Left hindlimb (tissue), 1 donor: Measurements from ENCODE around the gene SLC22A31.

Experiments used
- DNase-seq: peaks from one replicate; pipeline ENCODE4 v3.0.0-alpha.2; 2018

Gene SLC22A31

DNA sequence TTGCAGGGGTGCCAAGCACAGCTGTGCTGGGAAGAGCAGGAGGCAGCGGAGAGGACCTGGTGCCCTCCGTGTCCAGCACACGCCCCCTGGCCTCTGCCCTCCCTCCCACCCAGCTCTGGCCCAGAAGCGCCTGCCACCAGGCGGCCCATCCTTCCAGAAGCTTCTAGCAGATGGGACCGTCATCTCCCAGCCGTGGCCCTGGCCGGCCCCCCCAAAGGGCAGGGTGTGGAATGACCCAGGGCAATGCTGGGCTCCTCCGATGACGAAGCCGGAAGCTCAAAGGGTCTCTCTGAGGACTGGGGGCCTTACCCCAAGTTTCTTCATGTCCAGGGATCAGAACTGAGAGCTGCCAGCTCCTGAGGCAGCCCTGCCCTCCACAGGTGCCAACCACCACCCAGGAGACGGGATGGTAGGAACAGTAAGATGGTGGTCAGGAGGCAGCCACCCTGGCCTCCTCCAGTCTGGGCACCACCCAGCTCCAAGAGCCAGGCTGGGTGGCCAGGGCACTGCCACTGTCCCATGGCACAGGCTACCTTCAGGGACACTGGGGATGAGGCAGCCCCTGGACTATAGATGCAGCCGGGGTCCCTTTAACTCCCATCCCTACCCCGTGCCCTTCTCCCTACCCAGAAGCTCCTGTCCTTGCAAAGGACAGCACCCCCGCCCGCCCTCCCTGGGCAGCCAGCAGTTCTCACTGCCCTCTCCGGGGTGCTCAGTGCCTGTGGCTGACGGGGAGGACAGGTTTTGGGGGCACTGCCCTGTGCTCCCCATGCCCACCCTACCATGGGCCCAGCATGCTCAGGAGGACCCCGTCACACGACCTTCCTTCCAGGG is 35.3 kb downstream of the SLC22A31 start:
- DNase-seq = no peak

DNA sequence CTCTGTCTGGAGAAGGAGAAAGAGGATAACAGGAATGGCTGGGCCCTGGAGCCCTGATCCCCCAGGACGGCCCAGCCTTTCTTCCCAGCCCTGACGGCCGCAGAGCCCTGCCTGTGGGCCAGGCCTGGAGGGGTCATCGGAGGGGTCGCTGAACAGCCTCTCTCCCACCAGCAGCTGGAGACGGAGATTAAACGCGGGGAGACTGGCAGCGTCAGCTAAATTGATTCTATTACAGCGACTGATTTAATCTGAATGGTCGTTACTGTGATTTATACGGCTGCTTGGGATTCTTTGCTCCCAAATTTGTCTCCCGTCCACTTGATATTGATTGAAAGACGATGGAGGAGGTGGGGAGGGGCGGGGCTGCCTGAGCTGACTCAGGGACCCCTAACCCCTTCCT is 35.9 kb downstream of the SLC22A31 start:
- no peak for DNase-seq

DNA sequence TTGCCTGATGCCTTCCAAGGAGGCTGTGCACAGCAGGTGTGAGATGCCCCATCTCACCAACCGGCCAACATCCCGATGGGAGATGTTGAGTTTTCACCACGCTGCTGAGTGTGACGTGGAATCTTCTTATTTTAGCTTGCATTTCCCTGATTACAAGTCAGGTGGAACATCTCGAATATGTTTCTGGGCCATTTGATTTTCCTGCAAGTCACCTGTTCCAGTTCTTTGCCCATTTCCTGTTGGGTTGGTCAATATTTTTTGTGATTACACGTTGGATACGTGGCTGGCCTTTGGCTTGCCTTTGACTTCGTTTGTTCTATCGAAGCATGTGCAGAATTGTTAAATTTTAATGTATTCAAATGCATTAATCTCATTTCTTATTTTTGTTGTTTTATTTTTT is 37.0 kb downstream of the SLC22A31 start:
- no peak for DNase-seq

DNA sequence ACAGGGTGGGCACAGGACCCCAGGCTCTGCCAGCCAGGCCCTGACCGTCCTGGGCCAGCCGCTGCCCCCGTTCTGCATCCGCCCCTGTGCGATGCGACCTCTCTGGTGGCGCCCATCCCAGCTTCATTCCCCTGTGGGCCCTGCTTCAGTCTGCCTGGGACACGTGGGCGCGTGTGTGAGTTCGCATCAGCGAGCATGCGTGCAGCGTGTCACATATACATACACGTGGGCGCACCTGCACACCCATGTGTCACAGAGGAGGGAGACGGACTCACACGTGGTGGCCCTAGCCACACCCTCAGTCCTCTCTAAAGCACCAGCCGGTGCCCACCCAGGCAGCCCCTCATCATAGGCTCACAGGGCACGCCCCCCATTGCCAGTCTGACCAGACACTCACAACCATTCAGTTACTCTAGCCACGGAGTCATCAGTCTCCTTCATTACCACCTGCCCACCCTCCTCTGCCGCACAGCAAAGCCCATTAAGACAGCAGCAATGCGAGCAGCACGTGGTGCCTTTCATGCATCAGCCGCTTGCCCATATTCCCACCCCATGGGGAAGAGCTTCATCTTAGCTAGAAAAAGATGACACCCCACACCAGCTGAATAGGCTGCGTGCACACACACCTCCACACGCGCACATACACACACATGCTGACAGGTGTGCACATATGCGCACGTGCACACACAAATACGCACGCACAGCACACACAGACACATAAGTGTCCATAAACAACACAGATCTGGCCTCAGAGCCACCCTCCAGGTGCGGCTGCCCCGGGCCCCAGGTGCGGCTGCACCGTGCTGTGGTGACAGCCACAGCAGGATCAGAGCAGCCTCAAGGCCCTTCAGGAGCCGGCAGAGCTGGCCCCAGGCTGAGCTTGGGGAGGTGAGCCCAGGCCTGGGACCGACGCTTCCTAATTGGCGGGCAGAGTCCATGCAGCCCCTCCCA is 38.3 kb downstream of the SLC22A31 start:
- no peak for DNase-seq

DNA sequence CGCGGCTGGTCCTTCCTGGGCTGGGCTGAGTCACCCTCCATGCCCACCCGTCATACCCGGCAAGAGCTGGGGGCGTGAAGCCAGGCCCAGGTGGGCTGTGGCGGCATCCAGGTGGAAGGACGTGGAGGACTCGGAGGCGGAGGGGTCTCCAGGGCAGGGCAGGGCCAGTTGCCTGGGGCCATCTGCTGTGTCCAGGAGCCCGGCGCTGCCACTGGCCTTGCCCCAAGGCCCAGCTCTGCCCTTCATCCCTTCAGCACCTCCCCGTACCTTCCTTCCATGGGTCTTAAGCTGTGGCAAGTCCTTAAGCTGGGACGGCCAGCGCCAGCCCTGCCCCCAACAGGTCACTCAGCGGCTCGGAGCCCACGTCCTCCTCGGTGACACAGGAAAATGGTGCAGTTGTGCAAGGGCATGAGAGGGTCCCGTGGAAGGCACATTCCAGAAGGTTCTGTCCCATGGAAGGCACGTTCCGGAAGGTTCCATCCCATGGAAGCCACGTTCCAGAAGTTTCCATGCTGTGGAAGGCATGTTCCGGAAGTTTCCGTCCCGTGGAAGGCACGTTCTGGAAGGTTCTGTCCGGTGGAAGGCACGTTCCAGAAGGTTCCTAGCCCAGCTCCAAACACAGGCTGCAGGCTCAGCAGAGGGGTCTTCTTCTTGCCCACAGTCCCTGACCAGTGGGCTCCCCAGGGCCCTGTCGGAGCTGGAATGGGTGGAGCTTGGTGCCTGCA is 39.2 kb downstream of the SLC22A31 start:
- no peak for DNase-seq

DNA sequence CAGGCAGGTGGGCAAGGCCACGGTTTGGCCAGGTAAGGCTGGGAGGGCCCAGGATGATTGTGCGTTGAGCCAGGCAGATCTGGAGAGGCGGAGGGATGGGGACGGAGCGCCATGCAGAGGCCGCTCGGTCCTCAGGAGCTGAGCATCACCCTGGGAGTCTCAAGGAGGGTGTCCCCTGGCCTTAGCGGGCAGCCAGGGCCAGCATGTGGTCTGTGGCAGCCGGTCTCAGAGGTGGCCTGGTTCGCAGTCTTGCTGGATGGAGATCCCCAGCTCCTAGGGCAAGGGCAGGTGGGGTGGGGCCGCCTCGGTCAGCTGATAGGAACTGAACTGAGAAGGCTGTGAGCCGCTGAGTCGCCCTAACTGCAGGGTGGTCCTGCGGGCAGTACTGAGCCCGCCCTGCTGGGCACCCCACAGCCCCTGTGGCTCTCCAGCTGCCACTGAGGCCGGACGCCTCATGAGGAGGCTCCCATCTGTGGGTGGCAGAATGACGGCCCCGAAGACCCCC is 40.4 kb downstream of the SLC22A31 start:
- no peak for DNase-seq

DNA sequence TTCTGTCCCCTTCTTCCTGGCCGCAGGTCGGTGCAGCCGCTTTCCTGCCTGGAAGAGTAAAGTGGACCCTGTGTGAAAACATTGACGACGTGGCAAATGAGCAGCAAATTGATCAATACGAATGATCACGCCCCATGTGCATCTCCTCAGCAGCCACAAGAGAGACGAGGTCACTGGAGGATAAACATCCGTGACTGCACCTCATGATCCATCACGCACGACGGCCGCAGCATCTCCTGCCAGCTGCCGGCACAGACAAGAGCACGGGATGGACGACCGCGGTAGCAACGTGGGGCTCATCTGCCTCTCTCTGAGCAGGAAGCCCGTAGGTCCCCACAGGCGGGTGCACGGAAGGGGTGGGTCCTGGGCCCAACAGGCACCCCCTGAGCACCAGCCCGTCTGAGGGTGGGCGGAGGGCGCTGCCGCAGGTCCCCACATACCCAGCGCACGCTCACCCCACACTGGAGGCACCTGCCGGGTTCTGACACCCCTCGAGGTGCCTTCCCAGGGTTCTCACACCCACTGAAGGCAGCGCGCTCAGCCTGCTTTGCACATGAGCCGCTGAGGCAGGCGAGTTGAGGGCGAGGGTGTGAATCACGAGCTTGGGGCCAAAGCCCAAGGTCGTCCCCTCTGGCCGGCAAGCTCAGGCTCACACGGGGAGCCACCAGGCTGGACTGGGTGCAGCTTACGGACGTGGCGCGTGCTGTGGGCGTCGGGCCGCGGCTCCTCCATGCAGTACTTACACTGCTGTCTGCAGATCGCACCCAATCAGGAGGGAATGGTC is 41.1 kb downstream of the SLC22A31 start:
- no peak for DNase-seq

DNA sequence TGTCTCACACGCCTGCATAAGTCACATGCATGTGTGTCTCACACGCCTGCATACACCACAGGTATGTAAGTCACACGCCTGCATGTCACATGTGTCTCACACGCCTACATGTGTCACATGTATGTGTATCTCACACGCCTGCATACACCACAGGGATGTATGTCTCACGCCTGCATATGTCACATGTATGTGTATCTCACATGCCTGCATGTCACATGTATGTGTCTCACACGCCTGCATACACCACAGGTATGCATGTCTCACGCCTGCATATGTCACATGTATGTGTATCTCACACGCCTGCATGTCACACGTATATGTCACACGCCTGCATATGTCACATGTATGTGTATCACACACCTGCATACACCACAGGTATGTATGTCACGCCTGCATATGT is 42.6 kb downstream of the SLC22A31 start:
- DNase-seq = no peak

DNA sequence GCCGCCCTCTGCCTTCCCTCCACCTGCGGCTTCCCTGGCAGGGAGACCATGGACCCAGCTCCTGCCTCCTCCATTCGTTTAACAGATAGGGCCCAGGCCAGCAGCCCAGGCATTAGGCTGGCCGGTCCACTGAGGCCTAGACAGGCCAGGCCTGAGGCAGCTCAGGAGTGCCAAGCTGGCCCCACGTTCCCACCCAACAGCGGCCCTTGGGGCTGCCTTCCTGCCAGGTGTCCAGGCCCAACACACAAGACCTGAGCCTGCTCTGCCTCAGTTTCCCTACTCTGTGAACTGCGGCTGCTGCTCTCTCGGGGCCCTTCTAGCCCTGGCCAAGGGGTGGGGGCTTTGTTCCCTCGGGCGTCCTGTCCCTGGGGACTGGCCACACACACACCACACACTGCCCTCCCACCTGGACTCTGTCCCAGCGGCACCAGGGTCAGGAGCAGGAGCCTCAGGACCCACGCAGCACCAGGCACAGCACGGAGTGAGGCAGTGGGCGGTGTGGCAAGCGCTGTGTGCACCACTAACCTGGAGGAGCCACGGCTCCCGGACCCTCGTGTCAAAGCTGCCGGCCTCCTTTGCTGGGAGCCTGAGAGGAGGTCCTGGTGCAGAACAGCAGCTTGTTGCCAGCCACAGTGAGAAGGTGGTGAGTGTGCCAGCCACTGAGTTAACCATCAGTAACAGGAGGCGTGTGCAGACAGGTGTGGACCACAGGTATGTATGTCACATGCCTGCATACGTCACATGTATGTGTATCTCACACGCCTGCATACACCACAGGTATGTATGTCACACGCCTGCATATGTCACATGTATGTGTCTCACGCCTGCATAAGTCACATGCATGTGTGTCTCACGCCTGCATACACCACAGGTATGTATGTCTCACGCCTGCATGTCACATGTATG is 43.3 kb downstream of the SLC22A31 start:
- DNase-seq = no peak

DNA sequence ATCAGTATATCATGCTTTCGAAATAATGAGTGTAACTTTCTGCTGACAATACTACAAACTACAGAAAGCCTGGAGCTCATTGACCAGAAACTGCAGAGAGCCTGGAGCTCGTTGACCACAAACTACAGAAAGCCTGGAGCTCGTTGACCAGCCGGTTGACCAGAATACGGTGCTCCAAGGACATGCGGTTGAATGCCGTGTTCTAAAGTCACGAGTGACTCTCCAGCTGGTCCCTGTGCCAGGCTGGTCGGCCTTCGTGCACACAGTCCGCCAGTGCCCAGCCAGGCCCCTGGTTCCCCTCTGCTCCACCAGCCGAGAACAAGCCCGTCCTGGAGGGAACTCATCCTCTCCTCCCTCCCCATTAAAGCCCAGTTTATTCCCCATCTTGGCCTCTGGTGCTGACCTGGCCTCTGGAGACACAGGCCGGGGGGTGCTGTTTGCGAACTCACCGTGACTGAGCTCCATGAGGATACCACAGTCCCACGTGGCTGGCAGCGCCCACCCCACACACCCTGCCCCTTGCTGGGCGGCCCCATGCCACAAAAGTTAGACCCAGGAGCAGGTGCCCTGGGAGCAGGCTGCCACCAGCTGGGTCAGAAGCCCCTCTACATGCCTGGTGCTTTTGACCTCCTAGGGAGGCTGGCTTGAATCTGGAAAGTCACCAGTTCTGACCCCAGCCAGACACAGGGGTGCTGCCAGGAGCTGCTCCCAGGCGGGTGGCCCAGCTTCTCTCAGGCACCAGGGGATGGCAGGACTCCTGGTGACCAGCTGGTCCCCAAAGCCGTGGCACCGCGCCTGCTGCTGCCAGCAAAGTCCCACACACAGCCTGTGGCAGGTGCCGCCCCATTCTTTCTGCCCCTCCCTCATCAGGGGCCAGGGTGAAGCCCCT is 44.2 kb downstream of the SLC22A31 start:
- DNase-seq = no peak

DNA sequence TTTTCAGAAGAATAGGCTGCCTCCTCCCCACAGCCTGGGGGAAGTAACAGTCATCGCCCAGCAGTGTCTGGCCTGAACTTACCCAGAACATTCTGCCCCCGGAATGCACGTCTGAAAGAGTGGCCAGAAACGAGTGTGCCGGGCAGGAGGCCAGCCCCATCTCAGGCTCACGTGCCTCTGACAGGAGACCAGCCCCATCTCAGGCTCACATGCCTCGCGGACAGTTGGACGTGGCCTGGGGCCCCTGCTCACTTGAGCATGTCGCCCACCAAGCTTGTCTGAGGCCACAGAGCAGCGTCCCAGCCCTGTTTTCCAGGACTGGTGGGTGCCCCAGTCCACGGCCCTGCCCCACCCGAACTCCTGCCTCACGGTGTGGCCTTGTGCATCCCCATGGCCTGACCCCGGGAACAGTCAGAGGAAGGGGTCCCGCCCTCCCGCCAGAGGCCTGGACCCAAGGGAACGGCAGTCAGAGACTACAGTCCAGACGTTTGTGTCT is 45.1 kb downstream of the SLC22A31 start:
- peak; percentile 77 for DNase-seq

DNA sequence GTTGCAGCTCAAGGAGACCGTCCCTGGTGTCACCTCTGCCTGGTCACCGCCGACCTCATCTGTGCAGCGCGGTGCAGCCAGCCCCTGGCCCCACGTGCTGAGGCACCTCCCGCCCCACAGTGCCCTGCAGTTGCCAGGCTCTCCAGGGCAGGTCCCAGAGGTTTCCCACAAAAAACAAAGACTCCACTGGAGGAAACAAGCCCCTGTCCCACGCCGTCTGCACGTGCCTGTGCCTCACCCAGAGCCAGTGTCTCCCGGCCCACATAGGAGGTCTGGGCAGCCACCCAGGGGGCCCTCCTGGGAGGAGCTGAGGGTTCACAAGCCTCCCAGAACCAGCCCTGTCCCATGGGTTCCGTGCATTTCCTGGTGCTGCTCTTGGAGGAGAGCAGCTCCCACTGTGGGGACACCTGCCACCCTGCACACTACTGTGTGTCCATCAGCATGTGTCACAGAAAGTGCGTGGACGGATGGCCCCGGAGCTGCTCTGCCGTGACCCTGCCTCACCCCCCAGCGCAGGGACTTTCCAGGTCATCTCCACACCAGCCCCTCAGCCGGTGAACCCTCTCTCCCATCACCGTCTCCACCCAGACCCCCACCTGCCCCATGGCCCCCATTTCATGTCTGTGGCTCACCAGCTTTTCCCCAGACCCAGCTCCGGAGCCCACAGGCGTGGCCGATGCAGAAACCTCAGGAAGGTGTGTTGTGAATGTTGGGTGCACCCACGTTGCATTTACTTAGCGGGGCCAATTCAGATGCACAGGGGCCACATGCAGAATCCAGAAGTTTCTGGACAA is 45.8 kb downstream of the SLC22A31 start:
- no peak for DNase-seq

DNA sequence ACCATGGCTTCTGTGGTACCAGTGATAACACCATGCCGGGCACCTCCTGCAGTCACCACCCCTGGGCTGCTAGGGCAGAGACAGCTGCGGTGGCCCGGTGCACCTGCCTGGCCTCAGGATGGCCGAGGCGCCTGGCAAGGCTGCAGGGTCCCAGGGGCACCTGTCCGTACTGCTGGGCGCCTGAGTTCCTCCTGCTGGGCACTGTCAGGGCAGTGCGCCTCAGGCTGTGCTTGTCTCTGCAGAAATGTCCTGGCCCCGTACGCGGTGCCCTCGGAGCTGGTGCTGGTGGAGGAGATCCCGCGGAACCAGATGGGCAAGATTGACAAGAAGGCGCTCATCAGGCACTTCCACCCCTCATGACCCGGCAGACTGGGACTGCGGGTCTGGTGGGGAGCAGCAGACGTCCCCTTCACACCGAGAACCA is 46.5 kb downstream of the SLC22A31 start:
- peak; percentile 27 for DNase-seq

DNA sequence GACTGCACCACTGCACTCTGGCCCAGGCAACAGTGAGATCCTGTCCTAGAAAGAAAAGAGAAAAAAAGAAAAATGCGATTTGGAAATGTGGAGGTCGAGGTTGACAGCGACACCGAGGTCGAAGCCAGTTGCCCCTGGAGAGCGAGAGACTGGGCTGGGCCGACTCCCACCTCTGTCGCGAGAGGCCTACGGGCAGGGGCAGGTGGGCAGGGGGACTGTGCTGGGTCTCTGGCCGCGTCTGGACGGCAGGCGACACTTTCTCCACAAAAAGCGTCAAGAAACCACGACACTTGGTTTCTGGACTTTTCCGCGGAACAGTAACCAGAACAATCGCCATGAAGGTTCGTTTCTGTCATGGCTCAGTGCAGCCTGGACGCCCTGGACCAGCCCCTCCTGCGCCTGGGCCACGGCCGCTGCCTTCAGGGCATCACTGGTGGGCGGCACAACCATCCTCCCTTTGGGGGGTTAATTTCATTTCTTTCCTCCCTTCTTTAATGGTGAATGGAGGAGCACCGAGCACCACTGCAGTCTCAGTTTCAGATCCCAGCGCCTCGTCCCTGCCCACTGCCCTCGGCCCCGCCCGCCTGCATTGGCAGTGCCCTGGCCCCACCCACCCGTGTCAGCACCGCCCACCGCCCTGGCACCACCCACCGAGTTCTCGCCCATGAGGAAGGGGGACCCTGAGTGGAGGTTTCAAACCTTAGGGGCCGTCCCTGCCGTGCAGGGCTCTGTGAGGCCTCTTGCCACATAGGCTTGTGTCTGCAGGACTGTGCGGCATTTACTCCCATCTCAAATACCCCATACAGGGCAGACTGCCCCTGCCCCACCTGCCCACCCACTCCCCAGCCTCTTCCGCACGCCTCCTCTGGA is 47.3 kb downstream of the SLC22A31 start:
- peak; percentile 19 for DNase-seq

DNA sequence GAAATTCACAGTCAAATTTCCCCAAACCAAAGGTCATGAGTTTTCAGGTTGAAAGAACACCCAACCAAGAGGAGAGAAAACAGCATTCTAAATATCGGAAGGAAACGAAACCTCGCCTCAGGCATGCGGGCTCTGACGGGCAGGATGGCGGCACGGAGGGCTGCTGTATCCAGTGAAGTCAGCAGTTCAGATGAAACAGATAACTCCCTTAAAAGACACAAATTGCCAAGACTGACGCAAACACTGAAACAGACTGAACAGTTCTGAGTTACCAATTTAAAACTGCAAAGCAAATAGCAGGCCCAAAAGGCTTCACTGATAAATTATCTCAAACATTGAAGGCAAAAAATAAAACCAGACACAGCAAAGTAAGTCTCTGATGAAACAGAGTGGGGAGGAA is 49.4 kb downstream of the SLC22A31 start:
- DNase-seq = no peak

DNA sequence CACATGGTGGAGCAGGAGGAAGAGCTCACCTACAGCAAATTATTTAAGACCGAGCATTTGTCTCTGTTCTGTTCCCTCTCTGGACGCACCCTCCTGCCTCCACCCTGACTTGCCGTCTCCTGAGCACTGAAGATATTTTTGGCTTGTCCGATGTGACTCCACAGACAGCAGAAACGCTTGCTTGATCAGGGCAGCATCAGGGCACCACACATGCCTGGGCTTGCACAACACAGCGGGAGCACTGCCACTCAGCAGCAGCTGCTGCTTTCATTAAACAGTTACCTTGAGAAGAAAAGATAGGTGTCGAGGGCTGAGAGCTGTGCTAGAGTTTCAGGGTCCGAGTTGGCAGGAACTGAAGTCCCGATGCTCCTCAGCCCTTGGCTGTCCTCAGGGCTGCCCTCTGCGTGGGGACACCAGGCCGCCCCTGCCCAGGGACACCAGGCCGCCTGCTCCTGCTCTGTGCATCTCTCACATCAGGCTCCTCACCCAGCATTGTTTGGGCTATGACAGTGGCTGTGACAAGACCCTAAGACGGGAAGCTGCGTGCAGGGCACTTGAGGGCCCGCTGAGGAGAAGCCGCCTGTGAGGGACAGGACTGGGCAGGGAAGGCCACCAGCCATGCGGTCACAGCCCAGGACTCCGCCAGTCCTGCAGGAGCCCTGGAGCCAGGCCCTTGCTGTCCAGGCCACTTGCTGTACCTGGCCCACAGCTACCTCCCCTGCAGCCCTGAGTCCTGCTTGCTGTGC is 50.1 kb downstream of the SLC22A31 start:
- peak; percentile 15 for DNase-seq

DNA sequence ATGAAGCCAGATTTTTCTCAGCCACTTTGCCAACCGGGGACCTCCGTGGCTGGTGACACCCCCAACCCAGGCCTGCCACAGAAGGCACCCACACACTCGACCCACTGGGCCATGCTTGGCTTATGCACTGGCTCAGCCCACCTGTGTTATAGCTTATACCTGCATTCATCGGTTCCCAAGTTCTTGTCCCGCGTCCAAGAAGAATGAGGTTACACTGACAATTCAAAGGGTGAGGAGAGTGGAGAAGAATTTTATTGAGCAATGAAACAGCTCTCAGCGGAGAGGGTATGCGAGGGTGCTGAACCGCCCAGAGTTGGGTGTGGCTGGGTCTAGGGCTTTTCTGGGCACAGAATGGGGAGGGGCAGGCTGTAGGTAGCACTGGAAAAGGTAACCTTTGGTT is 51.0 kb downstream of the SLC22A31 start:
- no peak for DNase-seq
